H1 (cell line): ENCODE data around the gene ALDH1L2. TPM values are rescaled to one million over a fixed set of nuclear protein-coding genes. Genes with fewer than 3 reads are reported as not detected.

Experiments used
- NANOG ChIP-seq: IDR thresholded peaks from 2 replicates; pipeline ENCODE4 v1.6.1; 2011; ENCODE audit warnings: low read length, low read depth, mild to moderate bottlenecking, inconsistent platforms; ENCODE audit not compliant: insufficient read depth, poor library complexity, severe bottlenecking
- polyA plus RNA-seq, 7 experiments: library from polyadenylated mRNA; depleted of rRNA in 3 of 7; stranded (reverse) in 5 of 7; unstranded in 2 of 7; fragments of >200 nt in 5 of 7; fragments of 200-250 nt in 2 of 7; gene quantifications; 1 replicate in 5 of 7; 2 replicates in 1 of 7; 4 replicates in 1 of 7; pipeline versions ENCODE4 v1.2.1 to v1.2.3, GENCODE V29; 2011 to 2013; ENCODE audit warnings: missing spikeins in 2 of 7, mixed read lengths in 2 of 7
- total RNA-seq: library from RNA; stranded (reverse); fragmentation: NEBNext Ultra II Directional; extraction: Animal tissue kit (Norgen Biotek cat#: 25700); gene quantifications from 2 replicates; pipeline ENCODE4 v1.2.1, GENCODE V29; 2021

Gene ALDH1L2
- total and polyA plus RNA-seq, 2 of the 8 experiments (the other 6 are each of a cell fraction or from before 2014, with no cell fraction given): 3.7 to 7.2 TPM

DNA sequence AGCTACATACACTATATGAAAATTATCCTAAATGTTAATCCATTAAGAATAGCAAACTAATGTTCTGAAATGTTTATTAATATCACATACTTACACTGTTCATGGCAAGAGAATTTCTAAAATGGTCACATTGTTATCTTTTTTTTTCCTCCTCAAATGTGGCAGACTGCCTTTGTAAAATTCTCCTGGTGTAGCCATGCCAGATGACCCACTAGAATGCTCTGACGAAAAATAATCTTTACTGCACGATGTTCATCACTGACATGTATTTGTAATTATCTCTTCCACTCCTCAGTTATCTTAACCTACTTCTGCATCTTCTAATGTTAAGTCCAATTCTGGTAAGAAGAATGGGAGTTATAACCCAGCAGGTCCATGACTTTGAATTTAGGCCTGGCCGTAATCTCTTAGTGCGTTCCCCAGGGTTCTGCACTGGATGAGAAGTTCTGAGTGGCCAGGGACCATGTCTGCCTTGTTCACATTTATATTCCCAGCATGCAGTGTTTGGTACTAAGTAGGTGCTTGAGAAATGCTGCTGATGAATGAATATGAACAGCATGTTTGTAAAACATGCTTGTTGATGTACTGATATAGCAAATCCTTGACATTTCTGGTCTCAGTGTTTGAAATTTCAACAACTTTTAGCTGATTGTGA is 51.4 kb downstream of the ALDH1L2 start (continued):
- no peak for TF ChIP-seq NANOG
